Left ventricle myocardium superior (tissue), 1 donor: ENCODE results near the gene RBP4. TPM values are rescaled to one million over a fixed set of nuclear protein-coding genes. Genes with fewer than 3 reads are reported as not detected.

Experiments used
- ATAC-seq: fragments of 200-7000 bp; cut with Tn5 transposase; one replicate; pipeline ENCODE4 v1.9.1; 2020; ENCODE audit warnings: mild to moderate bottlenecking, moderate library complexity
- DNase-seq: peaks from one replicate; pipeline ENCODE4 v3.0.0-alpha.2; 2020
- intact Hi-C: fragments of 100-400 bp; cut with micrococcal nuclease; formaldehyde crosslinking; loops from one replicate; pipeline ENCODE4 v1.11.0; 2022
- total RNA-seq: library from RNA; stranded (reverse); fragmentation: NEBNext Ultra II Directional; extraction: Animal tissue kit (Norgen Biotek cat#: 25700); gene quantifications from one replicate; pipeline ENCODE4 v1.2.1, GENCODE V29; 2021
- donor health status: DM: no; HTN: yes; CAD: no; lungs with severe emphysema.

Gene RBP4
- total RNA-seq, 1 donor from 2014 or later: 4.2 TPM

GRCh38 chr10:93598157-93598556, 2.9 kb downstream of the RBP4 start:
- intact Hi-C loops: no loop called here
- no peak for DNase-seq
- ATAC-seq: no peak

GRCh38 chr10:93597075-93597599, 3.9 kb downstream of the RBP4 start:
- intact Hi-C loops: no loop called here
- no peak for ATAC-seq
- no peak for DNase-seq

GRCh38 chr10:93596539-93596938, 4.5 kb downstream of the RBP4 start:
- intact Hi-C loops: no loop called here
- ATAC-seq: no peak
- no peak for DNase-seq

DNA sequence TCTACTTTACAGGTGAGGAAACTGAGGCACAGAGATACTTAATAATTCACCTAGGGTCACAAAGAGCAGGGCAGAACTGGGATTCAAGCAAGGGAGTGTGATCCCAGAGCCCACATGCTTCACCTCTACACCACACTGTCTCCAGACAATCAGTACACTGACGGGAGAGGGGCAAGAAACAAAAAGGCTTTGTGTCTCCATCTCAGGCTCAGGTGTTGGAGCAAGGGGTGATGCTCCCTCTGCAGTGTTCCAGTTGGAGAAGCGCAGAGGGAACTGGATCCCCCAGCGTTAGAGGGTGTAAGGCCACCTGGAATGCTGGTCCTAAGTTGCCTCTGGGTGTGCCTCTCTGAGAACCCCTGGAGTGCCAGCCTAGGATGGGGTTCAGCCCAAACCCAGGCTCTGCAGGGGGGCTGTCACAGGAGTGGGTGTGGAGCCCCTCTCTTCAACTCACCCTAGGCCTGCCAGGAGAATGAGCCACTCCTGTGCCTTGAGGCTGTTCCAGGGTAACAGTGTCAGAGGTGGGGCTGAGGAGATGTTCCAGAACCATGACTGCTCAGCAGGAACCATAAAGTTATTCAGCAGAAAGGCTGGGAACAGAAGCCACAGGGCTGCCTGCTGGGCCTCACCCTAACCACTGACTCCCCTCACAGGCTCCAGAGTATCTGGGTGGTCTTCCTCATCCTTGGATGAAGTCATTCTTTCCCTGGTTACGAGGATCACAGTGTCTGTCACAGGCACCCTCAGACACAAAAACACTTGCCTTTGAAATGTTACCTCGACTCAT, 5.5 kb downstream of the RBP4 start:
- DNase-seq (no peak), ATAC-seq (no peak)
- intact Hi-C loops: no loop called here

- intact Hi-C loops: no loop called here
- DNase-seq (no peak), ATAC-seq (no peak)
Measured at GRCh38 chr10:93594518-93594917, 6.5 kb downstream of the RBP4 start.

- intact Hi-C loops: no loop called here
- DNase-seq (no peak), ATAC-seq (no peak)
Measured at GRCh38 chr10:93593749-93594148, 7.3 kb downstream of the RBP4 start.

- ATAC-seq: no peak
- intact Hi-C loops: no loop called here
- no peak for DNase-seq
Measured at GRCh38 chr10:93593254-93593653, 7.8 kb downstream of the RBP4 start.

GRCh38 chr10:93591065-93591808, 9.8 kb downstream of the RBP4 start:
- DNase-seq (no peak), ATAC-seq (peak; percentile 27)
- intact Hi-C loops: no loop called here

DNA sequence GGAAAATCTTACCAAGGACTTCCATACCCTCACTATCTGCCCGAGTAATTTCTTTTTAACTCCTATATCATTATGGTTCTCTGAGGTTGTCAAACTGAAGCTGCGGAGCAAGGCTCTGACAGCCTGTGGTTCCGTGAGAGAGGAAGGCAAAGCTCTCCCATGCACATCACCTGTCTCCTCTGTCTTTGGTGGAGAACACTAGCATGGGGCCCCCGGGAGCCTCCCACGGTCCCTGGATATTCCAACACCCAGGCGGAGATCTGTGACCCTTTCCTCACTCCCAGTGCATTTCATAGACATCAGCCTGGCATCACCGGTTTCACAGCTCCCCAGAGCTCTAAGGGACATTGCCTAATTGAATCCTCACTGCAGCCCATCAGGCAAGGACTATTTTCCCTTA, 10.4 kb downstream of the RBP4 start:
- intact Hi-C loops: no loop called here
- ATAC-seq: no peak
- no peak for DNase-seq

DNA sequence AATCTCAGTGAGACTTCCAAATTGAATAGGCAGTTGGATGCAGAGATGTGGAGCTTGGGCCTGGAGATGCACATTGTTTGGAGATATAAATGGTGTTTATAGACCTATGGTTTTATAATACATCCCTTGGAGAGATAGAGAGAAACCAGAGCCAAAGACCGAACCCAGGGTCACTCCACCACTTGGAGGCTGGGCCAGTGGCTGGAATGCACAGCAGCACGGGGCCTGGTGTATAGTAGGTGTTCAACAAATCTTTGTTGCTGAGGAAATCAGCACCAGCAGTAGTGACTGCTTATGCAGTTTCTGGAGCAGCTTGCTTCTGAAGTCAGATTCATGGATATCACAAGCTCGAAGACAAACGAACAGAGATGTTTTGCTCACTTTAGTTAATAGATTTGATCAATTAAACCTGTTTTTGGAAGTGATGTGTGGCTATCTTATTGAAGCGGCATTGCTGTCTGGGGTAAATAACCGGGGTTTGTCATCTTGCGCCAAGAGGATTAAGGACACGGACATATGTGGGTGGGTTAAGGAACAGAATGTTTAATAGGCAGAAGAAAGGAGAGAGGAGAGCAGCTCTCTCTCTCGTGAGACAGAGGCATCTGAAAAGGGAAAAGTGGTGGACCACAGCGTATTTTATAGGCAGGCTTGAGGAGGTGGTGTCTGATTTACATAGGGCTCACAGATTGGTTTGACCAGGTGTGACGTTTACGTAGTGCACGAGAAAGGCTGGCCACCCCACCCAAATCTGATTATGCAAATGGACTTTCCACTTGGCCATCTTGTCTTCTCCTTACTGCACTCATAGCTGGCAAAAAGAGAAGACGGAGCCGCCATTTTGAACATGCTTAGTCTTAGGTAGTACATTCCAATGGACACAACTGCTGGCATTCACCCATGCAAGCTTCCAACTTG, 11.1 kb downstream of the RBP4 start:
- no peak for ATAC-seq
- intact Hi-C loops: no loop called here
- no peak for DNase-seq

DNA sequence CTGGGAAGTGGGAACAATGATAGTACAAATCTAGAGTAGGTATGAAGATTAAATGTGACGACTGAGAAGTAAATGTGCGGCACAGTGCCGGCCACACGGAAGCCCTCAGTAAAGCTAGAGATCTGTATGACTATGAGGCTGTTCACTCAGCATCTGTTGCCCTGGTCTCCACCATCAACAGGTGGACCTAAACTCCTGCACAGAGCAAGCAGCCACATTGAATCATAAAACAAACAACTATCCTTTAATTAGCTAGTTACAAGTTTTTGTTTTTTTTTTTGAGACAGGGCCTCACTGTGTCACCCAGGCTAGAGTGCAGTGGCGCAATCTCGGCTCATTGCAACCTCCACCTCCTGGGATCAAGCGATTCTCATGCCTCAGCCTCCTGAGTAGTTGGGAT, 16.6 kb downstream of the RBP4 start:
- intact Hi-C loops: no loop called here
- DNase-seq (no peak), ATAC-seq (no peak)

- DNase-seq: no peak
- intact Hi-C loops: no loop called here
Measured at GRCh38 chr10:93580828-93581227, 20.2 kb downstream of the RBP4 start.

GRCh38 chr10:93579985-93580711, 20.9 kb downstream of the RBP4 start:
- DNase-seq (no peak), ATAC-seq (no peak)
- intact Hi-C loops: no loop called here

More at GRCh38 chr10:93580828-93581227, 20.2 kb downstream of the RBP4 start:
- no peak for ATAC-seq

- ATAC-seq (no peak), DNase-seq (no peak)
- intact Hi-C loops: no loop called here
Measured at GRCh38 chr10:93579089-93579488, 21.9 kb downstream of the RBP4 start.

DNA sequence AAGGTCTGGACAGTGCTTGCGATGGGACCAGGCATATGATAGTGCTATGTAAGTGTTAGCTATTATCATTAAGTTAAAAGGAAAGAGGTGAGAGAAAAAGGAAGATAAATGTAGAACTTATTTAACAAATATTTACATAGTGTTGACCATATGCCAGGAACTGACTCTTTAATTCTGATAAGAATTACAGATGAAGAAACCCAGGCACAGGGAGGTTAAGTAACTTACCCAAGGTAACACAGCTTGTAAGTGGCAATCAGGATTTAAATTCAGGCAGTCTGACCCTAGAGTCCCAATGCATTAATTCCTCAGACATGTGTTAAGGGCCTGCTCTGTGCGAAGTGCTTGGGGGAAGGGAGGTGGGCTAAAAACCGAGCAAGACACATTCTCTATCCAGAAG, 23.5 kb downstream of the RBP4 start:
- ATAC-seq (no peak), DNase-seq (no peak)
- intact Hi-C loops: no loop called here

DNA sequence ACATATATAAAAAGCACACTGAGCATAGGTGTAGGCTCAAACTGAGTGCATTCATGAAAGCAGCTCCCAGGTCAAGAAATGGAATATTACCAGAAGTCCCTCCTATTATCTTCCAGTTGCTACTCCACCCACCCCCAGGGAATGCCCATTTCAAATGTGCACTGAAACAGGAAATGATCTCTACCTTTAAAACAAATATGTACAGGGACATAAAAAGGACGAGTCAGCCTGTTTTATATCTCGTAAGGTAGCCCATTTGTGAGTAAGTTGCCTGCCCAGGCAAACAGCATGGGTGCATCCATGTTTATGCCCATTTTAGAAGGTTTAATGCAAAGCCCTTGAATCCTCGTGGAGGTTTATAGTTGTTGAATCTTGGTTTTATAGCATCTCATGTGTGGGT, 24.1 kb downstream of the RBP4 start:
- DNase-seq (no peak), ATAC-seq (no peak)
- intact Hi-C loops: no loop called here

DNA sequence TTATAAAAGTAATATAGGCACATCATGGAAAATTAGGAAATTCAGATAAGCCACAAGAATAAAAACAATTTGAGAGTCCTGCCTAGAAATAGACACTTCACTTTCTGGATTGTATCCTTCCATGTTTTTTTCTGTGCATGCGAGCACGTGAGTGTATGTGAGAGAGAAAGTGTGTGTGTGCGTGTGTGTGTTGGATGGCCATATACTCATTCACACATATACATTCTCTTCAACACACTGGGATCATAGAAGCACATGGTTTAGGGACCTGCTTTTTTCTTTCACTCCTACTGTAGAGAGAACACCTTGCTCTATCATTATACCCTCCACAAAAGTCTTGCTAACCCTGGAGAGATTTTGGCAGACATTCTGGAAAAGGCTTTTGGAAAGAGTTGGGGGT, 27.1 kb downstream of the RBP4 start:
- ATAC-seq (no peak), DNase-seq (no peak)
- intact Hi-C loops: no loop called here

- intact Hi-C loops: no loop called here
- DNase-seq: peak; percentile 40
- peak; percentile 71 for ATAC-seq
Measured at GRCh38 chr10:93573051-93573909, 27.8 kb downstream of the RBP4 start.
